ENCODE data around the gene MRPL51. TPM values are rescaled to one million over a fixed set of nuclear protein-coding genes. Genes with fewer than 3 reads are reported as not detected.

The MRPL51 gene
- total and polyA plus RNA-seq, 9 of the 15 experiments (the other 6 are each of a cell fraction or from before 2014, with no cell fraction given): 127 to 727 (median 208) TPM

GRCh38 chr12:6528539-6529235, 35.6 kb upstream of the MRPL51 start:
- H3K9me3 ChIP-seq (replicated peaks; ENCODE audit: control insufficient read depth, insufficient read depth, low read depth, low read length): no peaks in the 10 kb centered on the region
- ChIA-PET CTCF (ENCODE audit: low intra/inter-chr PET ratio) (no interaction called here), POLR2A (interaction anchor here (0.6 to 1.8 kb wide), 3 partner anchors 17 to 340 kb away, joined by 3 to 8 read pairs (median 3); no protein-coding TSS in a partner anchor)
- peaks cover 84% of the 10 kb centered on the region for H3K36me3 ChIP-seq (ENCODE audit: control insufficient read depth, insufficient read depth, low read length)
- peaks cover 19% of the 10 kb centered on the region for H3K79me2 ChIP-seq (ENCODE audit: control insufficient read depth, insufficient read depth, low read length)
- no peak overlapping the region for H3K4me2 ChIP-seq (ENCODE audit: insufficient read depth, low read length)
- no peak overlapping the region for H3K4me3 ChIP-seq
- ATAC-seq (no peak), FAIRE-seq (no peak), DNase-seq (ENCODE audit: extremely low read depth in 1 of 4, low spot score in 3 of 4) (no peak)
- intact Hi-C loops (cut with micrococcal nuclease) (no loop called here), in situ Hi-C loops (cut with MboI) (no loop called here)
- no peaks in the 10 kb centered on the region for H4K20me1 ChIP-seq (replicated peaks; ENCODE audit: control insufficient read depth, insufficient read depth, low read length)
- H3K27me3 ChIP-seq (ENCODE audit: control insufficient read depth in 2 of 2, insufficient read depth in 2 of 2, low read length in 2 of 2): no peaks in the 10 kb centered on the region
- TF ChIP-seq ARID3A (IDR thresholded peaks at IDR 0.05; ENCODE audit: borderline replicate concordance, low read depth, low read length) (no peak), TOE1 (IDR thresholded peaks at IDR 0.05; ENCODE audit: borderline replicate concordance) (no peak), TOE1 (CRISPR knock-in tag; IDR thresholded peaks at IDR 0.05; ENCODE audit: borderline replicate concordance, low read depth) (no peak), U2AF2 (optimal IDR thresholded peaks at IDR 0.05; ENCODE audit: low read depth, low read length) (no peak), ZNF609 (CRISPR knock-in tag; IDR thresholded peaks at IDR 0.05; ENCODE audit: borderline replicate concordance) (no peak), CEBPG (CRISPR knock-in tag; IDR thresholded peaks at IDR 0.05) (no peak), CEBPG (tag; conservative IDR thresholded peaks at IDR 0.05 in 1 of 2, IDR thresholded peaks at IDR 0.05 in 1 of 2) (no peak)
- no peak overlapping the region for H3K27ac ChIP-seq (ENCODE audit: extremely low read depth, low read depth, low read length)
- 91% methylated on average over 12 of the region's 17 CpGs for WGBS (ENCODE audit: insufficient coverage, low coverage, missing lambda C conversion rate)
- H3K9me1 ChIP-seq (ENCODE audit: control insufficient read depth, insufficient read depth, low read length): no peaks in the 10 kb centered on the region
- no peak overlapping the region for H3K9ac ChIP-seq (ENCODE audit: insufficient read depth in 1 of 2, low read depth in 2 of 2, low read length in 2 of 2)
- peaks cover 7 to 19% of the 10 kb centered on the region in 2 experiments; a peak in 4 of 5 replicates for H3K4me1 ChIP-seq (replicated peaks in 1 of 2; ENCODE audit: control insufficient read depth in 2 of 2, insufficient read depth in 2 of 2, low read length in 2 of 2)
- no TSS peak for BruUV-seq (replicated peaks)
- H2AFZ ChIP-seq (ENCODE audit: low read depth, low read length): no peak overlapping the region
